Activated CD4-positive, CD25-positive, alpha-beta regulatory T cell (primary cell): ENCODE data around the gene CLTCL1.
A peak's percentile ranks its signal among the peaks of the same experiment; 100 is the strongest.

Experiments
- DNase-seq, 4 experiments: peaks; one replicate each; lab custom pipeline; 2025; lab: John Stamatoyannopoulos, UW

Gene CLTCL1

DNA sequence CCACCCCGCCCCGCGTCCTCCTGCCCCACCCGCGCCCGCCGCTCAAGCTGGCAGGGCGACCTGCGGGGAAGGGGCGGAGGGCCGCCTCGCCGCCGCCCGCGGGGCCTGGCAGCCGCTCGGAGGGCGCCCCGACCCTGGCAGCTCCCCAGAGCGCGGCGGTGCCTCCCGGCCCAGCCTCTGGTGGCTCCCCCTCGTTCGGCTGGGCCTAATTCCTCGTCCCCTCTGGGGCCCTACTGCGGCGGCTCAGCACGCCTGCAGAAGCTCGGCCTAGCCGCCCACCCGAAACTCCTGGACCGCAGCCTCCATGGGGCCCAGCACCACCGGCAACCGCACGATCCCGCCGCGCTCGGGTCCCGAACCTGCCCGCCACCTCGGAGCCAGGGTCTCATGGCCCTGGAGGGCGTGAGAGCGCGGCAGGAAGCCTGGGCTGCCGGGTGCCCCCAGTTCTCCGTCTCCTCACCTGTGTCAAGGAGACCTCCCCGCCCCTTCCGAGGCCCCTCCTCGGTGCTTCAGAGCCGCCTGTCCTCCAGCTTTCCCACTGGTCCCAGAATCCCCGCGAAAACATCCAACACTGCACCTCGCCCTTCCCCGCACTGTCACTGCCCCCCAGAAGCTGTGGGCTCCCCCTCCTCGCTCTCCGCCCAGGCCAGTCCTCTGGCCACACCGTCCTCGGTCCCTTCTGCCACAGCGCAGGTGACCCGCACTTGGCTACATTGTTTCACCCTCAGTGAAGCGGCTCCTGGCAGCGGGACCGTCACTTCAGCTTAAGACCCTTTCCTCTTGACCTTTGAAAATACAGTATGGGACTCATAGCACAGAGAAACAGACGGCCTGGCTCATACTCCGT, 140.8 kb downstream of the CLTCL1 start:
- DNase-seq: no peak

DNA sequence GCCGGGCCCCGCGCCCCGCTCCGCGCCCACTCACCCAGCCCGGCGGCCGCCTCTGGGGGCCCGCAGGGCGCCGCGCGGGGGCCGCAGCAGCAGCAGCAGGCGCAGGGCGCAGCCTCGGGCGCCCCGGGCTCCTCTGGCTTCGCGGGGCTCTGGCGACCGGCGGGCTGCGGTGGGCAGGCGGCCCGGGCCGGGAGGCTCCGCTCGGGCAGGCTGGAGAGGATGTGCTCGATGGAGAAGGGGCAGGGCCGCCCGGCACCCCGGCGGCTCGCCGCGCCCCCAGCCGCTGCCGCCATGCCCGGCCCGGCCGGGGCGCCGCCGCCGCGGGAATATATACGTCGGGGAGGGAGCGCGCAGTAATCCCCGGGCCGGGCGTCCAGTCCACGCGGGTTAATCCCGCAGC, 141.5 kb downstream of the CLTCL1 start, which contains the start of gene GSC2:
TSS of gene GSC2 (minus strand) at position 302 of the 400 bp plus-strand sequence. CDS start at position 293, 9 bp downstream.
- DNase-seq: no peak

DNA sequence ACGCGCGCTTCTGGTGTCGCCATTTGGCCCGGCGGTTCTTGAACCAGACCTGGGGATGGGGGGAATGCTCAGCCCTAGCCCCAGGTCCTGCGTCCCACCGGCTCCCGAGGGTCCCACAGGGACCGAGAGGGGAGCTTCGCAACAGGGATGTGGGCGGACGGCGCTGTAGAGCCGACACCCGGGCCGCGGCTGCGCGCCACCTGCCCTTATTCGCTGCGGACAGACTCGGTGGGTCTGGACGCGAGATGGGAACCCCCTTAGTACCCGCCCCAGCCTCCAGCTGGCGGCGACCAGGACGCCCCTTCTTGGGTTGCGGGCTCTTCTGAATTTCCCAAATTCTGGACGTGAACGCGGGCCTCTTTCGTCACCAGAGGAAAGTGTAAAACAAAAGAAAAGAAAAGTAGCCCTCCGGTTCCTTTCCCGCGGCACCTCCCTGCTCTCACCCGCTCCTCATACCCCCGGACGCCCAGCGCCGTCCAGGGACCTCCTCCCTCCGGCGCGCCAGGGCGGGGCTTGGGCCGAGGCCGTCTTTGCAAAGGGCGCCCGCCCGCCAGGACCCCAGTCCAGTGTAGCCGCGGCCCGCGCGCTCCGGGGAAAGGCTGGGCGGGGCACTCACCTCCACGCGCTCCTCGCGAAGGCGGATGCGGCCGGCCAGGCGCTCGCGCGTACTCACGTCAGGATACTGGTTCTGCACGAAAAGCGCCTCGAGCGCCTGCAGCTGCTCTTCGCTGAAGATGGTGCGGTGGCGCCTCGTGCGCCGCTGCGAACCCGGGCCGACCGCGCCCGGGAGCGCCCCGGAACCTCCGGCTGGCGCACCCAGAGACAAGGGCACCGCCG, 142.3 kb downstream of the CLTCL1 start:
- peak in 1 of 4 experiments; percentile 17 for DNase-seq

DNA sequence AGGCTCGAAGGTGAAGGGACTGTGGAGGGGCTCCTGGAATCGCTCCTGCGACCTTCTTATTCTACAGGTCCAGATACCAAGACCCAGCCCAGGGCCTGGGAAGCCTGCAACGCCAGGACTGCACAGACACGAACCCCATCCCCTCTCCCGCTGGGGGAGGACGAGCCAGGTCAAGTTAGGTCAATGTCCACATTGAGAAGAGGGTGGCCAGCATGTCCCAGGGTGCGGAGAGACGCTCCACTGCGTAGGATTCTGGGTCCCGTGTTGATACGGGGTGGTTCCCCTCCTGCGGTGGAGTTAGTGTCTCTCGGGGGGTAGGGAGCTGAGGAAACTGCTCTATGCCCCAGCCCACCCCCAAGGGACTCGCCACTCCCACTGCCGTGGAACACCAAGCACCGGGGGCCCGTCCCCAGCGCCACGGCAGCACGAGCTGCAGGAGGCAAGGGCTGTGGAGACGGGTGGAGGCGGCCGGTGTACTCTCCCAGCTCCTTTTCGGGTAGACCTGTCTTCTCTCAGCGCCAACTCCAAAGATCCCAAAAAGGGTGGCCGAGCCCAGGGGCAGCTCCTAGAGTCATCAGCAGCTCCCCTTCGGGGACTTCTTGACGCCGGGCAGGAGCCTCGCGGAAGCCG, 143.0 kb downstream of the CLTCL1 start:
- DNase-seq: no peak

DNA sequence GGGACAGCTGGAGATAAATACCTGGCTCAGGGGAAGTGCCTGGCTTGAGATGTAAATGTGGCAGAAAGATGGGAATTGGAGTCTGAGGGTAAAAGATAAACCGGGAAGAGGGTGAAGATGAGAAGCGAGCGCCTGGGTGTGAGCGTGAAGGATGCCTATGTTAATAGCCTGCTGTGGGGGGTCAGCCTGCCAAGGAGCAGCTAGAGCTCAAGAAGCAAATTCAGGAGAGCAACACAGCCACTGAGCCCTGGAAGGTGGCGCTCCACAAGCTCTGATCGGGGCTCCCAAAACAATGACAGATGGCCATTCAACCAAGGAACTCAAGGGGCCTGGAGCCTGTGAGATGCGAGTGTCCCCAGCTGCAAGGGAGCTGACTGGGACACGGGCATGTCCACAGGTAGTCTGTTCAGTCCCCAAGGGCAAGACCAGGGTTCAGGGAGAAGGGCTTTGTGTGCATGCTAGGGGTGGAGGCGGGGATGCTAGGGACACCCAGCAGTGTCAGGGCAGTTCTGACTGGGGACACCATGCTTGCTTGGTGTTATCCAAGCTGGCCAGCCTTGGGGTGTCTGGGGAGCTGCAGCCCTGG, 144.2 kb downstream of the CLTCL1 start:
- no peak for DNase-seq

DNA sequence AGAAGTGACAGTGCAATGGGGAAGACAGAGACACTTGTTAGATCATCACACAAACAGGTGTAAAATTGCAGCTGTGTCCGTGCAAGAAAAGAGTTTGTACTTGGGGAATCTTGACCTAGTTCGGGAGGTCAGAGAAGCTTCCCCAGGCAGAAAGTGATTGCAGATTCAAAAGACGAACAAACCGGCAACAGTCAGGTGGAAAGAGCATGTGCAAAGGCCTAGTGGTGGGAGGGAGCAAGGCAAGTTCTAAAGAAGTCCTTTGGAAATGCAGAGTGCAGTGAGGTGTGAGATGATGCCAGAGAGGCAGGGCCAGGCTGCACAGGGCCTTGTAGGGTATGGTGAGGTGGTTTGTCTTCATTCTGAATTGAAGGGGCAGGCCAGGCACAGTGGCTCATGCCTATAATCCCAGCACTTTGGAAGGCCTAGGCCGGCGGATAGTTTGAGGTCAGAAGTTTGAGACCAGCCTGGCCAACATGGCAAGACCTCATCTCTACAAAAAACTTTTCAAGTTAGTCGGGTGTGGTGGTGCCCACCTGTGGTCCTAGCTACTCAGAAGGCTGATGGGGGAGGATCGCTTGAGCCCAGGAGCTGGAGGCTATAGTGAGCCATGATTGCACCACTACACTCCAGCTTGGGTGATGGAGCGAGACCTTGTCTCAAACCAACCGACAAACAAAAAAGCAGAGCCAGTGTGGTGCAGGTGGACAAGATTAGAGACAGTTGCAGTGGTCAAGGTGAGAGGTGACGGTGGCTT, 145.1 kb downstream of the CLTCL1 start:
- DNase-seq: no peak

DNA sequence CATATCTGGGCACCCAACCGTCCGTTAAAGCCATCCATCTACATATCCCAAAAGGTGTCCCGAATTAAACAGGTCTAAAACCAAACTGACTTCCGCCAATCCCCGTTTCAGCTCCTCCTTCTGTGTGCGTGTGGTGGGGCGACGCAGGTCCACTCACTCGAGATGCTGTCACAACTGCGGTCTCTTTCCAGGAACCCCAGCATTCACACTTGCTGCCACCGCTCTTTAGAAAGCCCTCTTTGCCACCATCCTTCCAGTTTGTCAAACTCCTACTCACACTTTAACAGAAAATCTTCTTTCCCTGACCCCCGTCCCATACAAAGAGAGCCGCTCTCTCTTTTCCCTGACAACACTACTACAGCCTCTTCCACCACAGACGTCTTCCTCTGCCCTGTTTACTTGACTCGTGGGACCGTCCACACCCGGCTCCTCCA, 147.5 kb downstream of the CLTCL1 start:
- no peak for DNase-seq

DNA sequence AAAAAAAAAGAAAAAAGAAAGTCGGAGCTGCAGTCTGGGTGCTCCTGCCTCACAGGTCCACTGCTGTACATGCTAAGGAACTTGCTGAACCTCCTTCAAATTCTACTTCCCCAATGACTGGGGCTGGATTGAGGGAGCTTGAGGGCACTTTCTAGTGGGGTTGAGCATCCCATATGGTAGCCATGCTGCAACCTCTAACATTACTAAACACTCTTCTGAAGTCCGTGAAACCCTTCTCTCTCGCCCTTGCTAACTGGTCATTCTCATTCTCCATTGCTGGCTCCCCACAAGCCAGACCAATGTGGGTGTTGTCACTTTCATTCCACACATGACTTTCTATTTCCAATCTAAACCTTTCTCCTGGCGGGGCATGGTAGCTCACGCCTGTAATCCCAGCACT, 148.3 kb downstream of the CLTCL1 start:
- no peak for DNase-seq

DNA sequence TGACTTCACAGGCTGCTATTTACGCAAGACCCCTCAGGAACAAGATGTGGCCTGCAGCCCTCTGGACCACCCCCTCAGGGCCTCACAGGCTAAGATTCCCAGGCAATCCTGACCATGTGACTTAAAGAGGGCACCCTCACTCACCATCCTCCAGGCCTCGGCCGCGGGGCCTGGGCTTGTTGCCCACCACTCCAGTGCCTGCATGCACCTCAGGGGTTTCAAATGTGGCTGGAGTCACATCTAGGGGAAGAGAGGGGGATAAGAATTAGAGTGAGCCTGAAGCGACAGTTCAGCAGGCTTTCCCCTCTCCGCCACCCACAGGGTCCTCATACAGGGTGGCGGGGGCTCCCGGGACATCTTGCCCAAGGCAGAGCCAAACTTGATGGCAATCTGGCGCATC, 149.1 kb downstream of the CLTCL1 start:
- DNase-seq: no peak

DNA sequence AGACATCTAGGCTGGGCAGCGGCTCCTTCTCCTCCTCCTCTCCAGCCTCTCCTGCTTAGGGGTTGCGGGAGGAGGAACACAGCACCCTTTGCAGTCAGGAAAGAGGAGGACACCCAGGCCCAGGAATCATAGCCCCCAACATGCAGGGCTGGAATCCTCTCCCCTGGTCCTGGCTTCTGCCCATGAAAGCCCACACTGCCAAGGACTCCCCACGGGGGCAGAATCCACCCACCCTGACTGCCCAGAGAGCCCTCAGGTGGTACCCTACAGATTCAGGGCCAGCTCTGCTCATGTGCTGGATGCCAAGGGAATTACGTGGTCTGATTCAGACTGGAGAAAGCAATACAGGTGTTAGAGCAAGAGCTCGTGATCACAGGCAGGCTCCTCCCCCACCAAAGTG, 151.5 kb downstream of the CLTCL1 start:
- DNase-seq: no peak

DNA sequence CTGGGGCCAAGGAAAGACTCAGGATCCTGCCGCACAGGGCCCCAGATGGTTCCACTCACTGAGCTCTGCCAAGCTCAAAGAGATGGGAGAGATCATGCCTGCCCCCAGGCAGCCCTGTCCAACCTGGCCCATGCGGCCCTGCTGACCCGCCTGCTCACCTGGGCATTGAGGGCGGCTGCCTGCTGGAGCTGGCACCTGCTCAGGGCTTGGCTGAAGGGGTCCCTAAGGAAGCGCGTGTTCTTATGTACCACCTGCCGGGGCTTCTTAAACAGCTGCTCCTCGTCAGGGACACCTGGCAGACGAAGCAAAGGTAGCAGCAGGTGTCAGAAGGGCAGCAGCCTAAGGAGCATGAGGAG, 152.5 kb downstream of the CLTCL1 start:
- DNase-seq: no peak

DNA sequence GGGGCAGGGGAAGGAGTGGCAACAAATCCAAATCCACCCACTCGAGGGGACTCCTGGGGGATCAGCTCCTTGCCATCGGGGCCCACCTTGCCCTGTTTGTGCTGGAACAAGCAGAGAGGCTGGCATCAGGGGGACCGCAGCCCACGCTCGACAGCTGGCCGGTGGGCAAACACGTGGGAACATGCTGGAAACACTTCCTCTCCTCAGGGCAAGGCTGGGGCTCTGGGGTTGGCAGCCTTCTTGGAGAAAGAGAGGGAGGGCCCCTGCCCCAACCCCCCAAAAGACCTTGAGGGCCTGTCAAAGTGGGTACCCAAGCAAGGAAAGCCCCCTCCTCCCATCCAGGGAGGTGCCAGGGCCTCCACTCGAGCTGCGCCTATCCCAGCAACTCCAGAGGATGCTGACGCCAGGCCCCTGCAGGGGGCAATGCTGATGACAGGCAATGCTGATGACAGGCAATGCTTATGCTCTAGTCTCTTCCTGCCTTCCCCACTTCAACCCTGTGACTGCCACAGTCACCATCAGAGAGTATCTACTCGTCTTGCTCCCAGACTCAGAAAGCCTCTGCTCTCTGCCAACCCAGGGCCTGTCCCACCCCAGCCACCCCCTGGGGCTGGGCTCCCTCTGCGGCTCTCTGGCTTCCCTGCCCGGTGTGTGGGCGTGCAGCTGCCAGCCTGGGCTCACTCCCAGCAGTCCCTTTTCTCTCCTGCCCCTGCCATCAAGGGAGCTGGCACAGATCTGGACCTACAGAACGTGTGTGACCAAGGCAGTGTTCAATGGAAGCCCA, 153.1 kb downstream of the CLTCL1 start:
- no peak for DNase-seq

DNA sequence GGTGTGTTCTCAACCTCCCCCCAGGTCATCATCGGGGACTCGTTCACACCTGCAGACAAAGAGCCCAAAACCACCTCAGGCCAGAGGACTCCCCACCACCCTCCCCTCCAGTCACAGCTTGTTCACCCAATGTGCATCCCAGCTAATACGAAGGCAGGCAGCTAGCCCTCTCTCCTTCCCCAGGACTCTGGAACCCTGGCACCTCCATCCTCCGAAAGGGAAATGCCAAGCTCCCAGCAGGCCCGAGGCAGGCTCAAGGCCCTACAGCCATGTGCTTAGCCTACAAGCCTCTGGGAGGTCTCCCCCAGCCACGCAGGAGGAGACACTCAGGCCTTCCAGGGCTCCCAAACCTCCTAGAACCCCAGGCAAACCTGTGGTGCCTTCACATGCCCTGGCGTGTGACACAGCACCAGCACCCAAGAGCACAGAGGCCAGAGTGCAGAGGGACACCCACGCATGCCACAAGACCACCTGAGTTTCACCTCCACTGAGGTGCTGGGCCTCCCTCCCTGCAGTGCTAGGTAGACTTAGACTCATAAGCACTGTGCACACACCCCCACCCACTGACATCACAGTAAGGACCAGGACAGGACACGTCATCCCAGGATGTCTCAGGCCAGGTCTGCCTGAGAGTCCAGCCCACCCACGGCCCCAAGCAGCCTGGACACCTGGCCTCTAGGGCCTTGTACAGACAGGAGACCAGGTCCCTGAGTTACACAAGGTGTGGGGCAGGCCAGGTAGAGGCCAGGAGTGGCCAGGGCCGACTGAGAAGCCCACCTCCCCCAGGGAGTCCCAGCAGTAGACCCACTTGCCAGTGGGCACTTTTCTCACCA, 153.9 kb downstream of the CLTCL1 start:
- DNase-seq: no peak

DNA sequence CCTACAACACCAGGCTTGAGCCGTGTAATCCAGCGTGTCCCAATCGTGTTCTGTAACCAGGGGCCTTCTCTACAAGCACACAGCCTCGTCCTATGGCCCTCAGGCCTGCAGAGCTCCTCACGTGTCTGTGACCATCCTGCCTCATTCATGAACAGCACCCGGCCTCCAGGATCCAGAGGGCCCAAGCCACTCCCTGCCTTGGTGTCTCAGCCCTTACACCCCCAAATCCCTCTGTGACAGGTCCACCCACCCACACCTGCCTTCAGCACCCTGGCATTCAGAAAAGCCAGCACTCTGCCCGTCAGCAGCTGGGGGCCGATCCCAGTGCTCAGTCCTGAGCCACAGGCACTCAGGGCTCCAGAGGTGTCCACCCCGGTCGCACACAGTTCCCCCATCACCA, 154.6 kb downstream of the CLTCL1 start:
- DNase-seq: no peak

DNA sequence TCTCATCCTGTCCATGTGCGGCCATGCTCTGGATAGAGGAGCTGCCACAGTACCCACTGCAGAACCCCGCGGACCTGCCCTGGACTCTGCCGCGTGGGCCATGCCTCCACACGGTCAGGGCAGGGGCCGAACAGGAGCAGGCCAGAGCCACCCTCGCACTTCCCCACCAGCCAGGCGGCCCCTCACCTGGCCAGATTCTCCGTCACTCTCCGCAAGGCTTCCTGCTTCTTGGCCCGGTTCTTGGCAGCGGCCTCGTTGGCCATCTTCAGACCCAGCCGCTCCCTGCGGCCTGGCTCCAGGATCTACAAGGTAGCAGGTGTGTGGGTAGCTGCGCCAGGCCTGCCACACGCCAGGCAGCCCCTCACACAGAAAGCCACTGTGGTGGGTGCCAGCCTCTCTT, 156.6 kb downstream of the CLTCL1 start:
- DNase-seq: no peak

DNA sequence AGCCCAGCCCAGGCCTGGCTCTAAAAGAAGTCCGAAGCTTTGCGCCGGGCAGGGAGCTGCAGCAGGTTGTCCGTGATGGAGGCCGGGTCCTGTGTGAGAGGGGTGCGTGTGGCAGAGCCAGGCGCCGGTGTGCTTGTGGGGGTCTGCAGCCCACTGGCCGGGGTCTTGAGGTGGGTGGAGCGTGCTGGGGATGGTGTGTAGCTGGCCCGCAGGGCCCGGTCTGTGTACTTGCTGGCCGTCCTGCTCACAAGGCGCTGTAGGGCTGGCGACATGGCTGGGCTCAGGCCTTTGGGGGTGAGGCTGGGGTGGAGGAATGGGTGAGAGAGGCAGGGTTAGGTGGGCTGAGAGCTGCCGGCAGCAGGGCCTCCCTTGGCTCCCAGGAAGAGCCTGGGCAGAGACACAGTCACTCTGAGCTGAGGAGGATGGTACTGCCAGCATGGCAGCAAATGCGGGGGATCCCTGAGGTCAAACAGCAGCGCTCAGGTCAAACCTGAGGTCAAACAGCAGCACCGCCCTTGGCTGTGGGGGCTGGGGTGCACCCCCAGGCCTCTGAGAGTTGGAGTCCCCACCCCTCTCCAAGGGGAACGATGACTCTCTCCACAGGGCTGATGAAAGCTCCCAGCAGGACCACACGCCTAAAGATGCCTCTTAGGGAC, 157.2 kb downstream of the CLTCL1 start:
- DNase-seq: no peak

DNA sequence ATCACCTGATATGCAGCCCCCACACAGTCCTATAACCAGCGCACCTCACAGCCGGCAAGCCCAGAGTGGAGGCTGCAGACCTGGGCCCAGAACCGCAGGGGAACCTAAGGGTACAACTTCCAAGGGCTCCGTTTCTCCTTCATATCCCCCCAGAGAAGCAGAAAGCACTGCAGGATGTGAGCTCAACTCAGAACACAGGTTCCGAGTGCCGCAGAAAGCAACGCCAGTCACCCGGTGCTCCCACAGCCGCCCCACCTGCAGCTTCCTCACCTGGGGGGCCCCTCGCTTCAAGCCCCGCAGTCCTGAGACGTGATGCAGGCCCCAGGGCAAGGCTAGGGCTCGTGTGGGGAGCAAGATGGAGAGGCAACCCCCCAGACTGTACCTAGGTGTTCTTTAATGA, 158.0 kb downstream of the CLTCL1 start:
- no peak for DNase-seq

DNA sequence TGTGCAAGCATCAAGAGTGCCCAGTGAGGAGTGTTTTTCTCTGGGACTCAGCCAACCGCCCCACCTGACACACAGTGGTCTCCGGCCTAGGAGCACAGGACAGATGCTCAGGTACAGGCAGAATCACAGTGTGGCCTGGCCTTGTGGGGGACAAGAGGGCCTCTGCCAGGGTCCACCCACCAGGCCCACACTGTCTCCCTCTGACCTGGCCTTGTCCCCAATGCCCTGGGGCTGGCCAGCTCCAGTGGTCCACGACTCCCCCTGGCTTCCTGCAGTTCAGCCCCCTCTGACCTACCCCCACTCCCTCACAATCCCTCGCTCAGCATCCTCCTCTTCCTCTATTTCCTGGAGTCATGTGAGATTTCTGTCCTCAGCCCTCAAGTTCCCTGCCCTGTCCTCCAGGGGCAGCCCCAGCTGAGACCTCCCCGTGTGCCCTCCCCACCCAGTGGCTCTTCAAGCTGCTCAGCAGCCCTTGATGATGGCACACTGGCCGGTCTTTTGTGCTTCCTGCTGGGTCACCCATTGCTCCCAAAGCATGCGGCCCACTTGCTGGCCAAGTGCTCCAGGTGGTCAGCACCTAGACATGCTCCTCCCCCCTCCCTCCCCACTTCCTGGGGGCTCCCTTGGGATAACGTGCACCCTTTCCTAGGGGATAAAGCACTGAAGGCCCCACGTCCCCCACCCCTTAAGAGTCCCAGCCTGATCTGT, 158.7 kb downstream of the CLTCL1 start:
- no peak for DNase-seq

DNA sequence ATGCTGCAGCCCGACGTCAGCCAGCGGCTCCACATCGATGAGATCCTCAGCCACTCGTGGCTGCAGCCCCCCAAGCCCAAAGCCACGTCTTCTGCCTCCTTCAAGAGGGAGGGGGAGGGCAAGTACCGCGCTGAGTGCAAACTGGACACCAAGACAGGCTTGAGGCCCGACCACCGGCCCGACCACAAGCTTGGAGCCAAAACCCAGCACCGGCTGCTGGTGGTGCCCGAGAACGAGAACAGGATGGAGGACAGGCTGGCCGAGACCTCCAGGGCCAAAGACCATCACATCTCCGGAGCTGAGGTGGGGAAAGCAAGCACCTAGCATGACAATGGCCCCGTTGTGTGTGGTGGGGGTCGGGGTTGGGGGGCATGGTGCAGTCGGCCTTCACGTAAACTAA, 159.4 kb downstream of the CLTCL1 start:
- DNase-seq: no peak
